ENCODE data around the gene COA8. TPM values are rescaled to one million over a fixed set of nuclear protein-coding genes. Genes with fewer than 3 reads are reported as not detected.

COA8 gene
- total and polyA plus RNA-seq, 10 of the 15 experiments (the other 5 are each of a cell fraction or from before 2014, with no cell fraction given): 6.1 to 69.5 (median 25.8) TPM

DNA sequence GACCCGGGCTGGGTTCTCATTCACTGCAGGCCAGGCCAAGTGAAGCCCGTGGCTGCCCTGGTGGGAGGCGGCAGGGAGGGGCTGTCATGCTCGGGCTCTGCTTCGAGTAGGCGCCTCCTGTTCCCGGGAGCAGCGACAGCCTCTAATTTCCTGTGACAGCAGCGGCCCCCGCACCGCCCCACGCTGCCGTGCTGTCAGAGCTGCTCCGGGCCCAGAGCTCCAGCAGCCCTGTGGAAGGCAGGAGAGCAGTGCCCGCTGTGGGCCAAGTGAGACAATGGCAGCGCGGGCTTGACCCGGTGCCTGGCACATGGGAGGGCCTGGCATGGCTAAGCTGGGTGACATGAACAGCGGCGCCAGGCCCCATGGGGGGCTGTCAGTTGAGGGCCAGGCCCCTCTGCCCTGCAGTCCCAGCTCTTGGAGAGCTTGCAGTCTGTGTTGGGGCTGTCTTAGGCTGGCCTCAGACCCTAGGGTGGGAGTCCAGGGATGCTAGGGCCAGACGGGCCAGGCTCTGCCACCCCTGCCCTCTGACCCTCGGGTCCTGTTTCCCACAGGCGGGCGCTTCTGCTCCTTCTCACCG lies 28.7 kb upstream of the COA8 start:
- POLR2A ChIA-PET: no interaction called here
- RAD21 ChIA-PET (ENCODE audit: unreplicated experiment): no interaction called here

More for the DNA sequence above, 28.7 kb upstream of the COA8 start:
- CTCF ChIA-PET: no interaction called here
- BruUV-seq (replicated peaks): no TSS peak
- H3K4me3 ChIP-seq: no peak overlapping the region
- H3K9me3 ChIP-seq (replicated peaks; ENCODE audit: control insufficient read depth, insufficient read depth, low read length): no peaks in the 10 kb centered on the region
- H3K27me3 ChIP-seq (replicated peaks in 1 of 2; ENCODE audit: control insufficient read depth in 2 of 2, insufficient read depth in 2 of 2, low read length in 1 of 2): no peaks in the 10 kb centered on the region
- intact Hi-C loops (cut with micrococcal nuclease; ENCODE audit: unreplicated experiment) (no loop called here), in situ Hi-C loops (cut with MboI) (no loop called here)
- TF ChIP-seq, protein P1, sequence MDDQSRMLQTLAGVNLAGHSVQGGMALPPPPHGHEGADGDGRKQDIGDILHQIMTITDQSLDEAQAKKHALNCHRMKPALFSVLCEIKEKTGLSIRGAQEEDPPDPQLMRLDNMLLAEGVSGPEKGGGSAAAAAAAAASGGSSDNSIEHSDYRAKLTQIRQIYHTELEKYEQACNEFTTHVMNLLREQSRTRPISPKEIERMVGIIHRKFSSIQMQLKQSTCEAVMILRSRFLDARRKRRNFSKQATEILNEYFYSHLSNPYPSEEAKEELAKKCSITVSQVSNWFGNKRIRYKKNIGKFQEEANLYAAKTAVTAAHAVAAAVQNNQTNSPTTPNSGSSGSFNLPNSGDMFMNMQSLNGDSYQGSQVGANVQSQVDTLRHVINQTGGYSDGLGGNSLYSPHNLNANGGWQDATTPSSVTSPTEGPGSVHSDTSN (IDR thresholded peaks at IDR 0.05; ENCODE audit: insufficient replicate concordance, low read depth, low read length): no peak
- TF ChIP-seq TCF7 (IDR thresholded peaks at IDR 0.05; ENCODE audit: borderline replicate concordance): no peak
- TF ChIP-seq, protein P2, sequence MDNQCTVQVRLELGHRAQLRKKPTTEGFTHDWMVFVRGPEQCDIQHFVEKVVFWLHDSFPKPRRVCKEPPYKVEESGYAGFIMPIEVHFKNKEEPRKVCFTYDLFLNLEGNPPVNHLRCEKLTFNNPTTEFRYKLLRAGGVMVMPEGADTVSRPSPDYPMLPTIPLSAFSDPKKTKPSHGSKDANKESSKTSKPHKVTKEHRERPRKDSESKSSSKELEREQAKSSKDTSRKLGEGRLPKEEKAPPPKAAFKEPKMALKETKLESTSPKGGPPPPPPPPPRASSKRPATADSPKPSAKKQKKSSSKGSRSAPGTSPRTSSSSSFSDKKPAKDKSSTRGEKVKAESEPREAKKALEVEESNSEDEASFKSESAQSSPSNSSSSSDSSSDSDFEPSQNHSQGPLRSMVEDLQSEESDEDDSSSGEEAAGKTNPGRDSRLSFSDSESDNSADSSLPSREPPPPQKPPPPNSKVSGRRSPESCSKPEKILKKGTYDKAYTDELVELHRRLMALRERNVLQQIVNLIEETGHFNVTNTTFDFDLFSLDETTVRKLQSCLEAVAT (IDR thresholded peaks at IDR 0.05): no peak
- H3K27ac ChIP-seq (ENCODE audit: control insufficient read depth, insufficient read depth): no peak overlapping the region
- no peak for DNase-seq (ENCODE audit: low read depth, low spot score)
- H2AFZ ChIP-seq (ENCODE audit: control insufficient read depth, low read depth, low read length): no peak overlapping the region
- no peaks in the 10 kb centered on the region for H4K20me1 ChIP-seq (ENCODE audit: control insufficient read depth, insufficient read depth)
- peaks cover 24% of the 10 kb centered on the region for H3K79me2 ChIP-seq (ENCODE audit: control insufficient read depth, insufficient read depth, low read length)
- H3K4me2 ChIP-seq (ENCODE audit: control insufficient read depth, insufficient read depth): no peak overlapping the region
- SMC1A ChIA-PET (ENCODE audit: uncharacterized antibody, unreplicated experiment): no interaction called here
- peaks cover 6% of the 10 kb centered on the region for H3K4me1 ChIP-seq (ENCODE audit: control insufficient read depth, insufficient read depth, low read length)
- no peak for FAIRE-seq
- H3K9ac ChIP-seq (ENCODE audit: control insufficient read depth, insufficient read depth, low read length): no peak overlapping the region
- no peak for ATAC-seq
- H3K36me3 ChIP-seq (ENCODE audit: control insufficient read depth in 2 of 2, insufficient read depth in 2 of 2, low read length in 1 of 2): peaks cover 0 to 6% of the 10 kb centered on the region in 2 experiments; a peak in 2 of 4 replicates
- 92% methylated on average over 23 of the region's 25 CpGs for WGBS (ENCODE audit: insufficient coverage, insufficient replicate concordance, low lambda C conversion rate, missing lambda C conversion rate)
